Stimulated activated CD4-positive, alpha-beta T cell treated with anti-CD3 and anti-CD28 coated beads, Interleukin-15, amount 100 ng/mL, for 24 hours (primary cell): ENCODE data around the gene TNPO3.
"Not testable (repeated sequence)": the region's sequence is repeated elsewhere in the genome, so short reads cannot be mapped to it uniquely, and the experiment has no call there.

Experiments used
- DNase-seq: peaks from one replicate; pipeline ENCODE4 v3.0.0-alpha.2; 2020

TNPO3 gene

GRCh38 chr7:129013048-129013724 is 41.7 kb downstream of the TNPO3 start:
- no peak for DNase-seq

DNA sequence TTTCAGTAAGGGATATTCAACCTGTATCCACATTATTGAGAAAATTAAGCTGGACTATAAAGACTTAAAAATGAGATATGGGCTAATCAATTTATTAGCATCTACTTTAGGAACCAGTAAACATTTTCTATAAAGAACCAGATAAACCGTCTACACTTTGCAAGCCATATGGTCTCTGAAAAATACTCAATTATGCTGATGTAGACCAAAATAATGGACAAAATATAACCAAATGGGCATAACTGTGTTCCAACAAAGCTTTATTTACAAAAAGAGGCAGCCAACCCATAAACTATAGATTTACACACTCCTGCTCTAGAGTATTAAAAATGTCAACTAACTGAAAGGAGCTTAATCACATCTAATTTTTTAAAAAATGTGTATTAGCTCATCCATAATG is 42.3 kb downstream of the TNPO3 start:
- DNase-seq: no peak

GRCh38 chr7:129010075-129010474 is 44.8 kb downstream of the TNPO3 start:
- no peak for DNase-seq

DNA sequence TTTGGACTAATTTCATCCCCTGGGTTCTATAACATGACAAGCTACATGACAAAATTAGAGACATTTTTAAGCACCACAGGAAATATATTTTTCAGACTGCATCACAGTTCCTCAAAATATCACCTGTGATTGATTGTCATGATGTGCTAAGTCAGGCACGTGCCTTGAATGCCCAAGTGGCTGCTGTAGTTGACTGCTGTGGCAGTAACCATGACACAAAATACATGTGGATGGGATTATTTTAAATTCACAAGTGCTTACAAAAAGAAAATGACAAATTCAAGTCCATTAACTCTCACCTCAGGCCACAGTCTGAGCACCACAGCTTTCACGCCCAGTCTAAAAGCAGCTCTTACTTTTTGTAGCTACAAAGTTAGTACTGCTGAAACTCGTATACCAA is 45.5 kb downstream of the TNPO3 start:
- DNase-seq: no peak

DNA sequence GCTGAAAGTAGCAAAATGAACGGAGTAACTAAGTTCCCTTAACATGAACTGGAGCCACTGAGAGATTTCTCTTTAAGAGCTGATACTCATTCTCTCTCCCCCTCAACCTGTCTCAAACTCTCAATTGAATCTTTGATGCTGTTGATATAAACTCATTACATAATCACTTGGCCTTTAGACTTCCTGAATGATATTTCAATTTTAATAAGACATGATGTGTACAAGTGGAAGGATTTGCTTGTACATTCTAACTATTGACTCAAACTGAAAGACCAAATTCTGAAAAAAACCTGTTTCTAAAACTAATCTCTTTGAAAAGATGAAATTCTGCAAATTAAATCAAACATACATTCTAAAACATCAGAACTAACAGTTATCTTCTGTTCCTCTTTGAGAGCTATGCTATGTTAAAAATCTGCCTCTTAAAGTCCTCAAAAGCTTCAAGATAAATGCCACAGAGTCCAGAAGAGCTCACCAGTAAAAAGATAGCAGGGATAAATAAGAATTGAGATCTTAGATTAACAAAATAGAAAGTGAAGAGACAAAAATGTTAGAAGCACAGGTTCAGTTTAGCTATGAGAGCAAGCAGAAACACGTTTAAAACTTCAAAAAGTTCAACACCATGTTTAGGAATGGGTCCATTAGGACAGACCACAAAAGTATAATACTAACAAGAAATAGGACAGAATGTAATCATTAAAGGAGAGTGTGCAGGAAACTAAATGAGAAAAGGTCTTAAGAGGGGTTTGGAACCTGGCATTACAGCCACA is 46.1 kb downstream of the TNPO3 start:
- DNase-seq: no peak

GRCh38 chr7:129007572-129007971 is 47.3 kb downstream of the TNPO3 start:
- DNase-seq: no peak

DNA sequence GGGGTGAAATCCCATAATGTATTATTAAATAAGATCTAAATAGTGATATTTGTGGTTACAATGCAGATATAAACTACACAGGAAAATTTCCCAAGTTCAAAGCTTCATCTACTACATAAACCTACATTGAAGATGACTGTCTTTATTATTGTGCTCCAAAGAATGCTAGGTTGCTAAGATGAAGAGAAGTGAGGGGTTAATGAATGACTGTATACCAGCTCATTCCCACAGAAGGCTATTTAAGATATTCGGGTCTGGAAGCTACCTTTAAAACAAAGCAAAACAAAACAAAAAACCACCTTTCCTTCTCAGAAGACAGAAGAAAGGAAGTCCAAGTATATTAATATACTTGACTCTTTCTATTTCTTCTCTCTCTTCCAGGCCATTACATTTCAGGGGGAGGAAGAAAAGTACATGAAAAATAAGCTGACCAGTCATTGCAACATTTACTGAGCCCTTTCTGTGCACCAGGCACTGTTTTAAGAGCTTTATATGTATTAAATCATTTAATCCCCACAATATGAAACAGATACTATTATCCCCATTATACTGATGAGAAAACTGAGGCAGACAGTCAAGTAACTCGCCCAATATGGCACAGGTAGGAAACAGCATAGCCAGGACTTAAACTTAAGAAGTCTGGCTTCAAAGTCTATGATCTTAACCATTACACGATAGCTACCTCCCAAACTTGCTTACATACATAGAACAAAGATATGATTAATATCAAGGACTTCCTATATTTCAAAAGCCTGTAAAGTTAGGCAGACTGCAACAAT is 48.1 kb downstream of the TNPO3 start:
- DNase-seq: no peak

- no peak for DNase-seq
Observed at GRCh38 chr7:129005186-129005585, 49.7 kb downstream of the TNPO3 start.

- no peak for DNase-seq
Observed at GRCh38 chr7:128997181-128997580, 57.7 kb downstream of the TNPO3 start.

DNA sequence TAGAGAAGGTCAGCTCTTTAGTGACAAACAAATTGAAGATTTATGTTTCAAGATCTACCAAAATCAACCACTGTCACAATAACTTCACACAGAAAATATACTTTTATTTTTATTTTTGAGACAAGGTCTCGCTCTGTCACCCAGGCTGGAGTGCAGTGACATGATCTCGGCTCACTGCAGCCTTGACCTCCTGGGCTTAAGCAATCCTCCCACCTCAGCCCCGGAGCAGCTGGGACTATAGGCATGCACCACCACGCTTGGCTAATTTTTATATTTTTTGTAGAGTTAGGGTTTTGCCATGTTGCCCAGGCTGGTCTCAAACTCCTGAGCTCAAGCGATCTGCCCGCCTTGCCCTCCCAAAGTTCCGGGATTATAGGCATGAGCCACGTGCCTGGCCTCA is 60.4 kb downstream of the TNPO3 start:
- DNase-seq: not testable (repeated sequence)

DNA sequence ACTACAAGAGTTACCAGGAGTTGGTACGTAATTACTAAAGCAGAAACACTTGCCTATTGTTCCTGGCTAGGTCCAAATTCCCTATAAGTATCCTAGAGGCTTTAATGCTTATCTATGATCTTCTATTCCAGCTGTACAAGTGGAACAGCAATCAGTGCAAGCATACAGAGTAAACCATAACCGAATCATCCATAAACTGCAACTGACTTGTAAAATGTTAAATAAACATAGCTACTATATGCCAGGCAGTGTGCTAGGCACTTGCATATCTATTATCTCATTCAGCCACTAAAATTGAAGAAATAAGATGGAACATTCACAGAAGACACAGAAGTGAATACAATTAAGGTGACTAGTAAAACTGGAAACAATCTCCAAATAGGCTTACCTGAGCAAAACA is 61.5 kb downstream of the TNPO3 start:
- DNase-seq: no peak

DNA sequence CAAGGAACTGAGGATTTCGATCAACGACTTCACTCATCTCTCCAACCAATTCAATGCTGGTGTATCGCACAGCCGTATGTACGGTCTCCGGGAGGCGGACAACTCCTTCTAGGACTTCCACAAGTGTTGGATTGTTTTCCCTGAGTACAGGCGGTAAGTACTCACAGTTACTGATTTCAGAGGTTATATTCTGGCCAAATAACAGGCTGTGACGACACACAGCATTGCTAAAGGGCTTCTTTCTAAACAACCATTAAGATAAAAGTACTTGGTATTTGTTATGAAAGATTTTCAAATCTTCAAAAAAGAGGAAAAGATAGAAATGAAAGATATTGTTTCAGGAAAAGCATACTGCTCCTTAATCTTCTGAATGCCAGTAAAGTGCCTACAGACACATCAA is 65.0 kb downstream of the TNPO3 start:
- DNase-seq: no peak

DNA sequence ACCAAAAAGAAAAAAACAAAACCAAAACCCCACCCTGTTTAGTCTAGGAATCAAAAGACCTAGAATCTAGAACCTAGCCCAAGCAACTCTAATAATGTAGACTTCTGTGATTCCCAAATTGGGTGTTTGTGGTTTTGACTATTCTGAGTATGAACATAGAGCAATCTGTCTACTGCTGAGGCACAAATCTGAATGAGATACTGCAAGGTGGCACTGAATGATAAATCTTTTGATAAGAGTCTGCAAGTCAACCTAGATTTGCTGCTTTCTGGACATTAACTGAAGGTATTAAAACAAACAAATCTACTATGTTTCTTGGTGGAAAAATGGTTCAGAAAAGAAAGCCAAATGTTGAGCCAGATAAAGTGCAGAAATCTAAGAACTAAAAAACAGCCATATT is 66.5 kb downstream of the TNPO3 start:
- no peak for DNase-seq

GRCh38 chr7:128986609-128987008 is 68.3 kb downstream of the TNPO3 start:
- DNase-seq: no peak

DNA sequence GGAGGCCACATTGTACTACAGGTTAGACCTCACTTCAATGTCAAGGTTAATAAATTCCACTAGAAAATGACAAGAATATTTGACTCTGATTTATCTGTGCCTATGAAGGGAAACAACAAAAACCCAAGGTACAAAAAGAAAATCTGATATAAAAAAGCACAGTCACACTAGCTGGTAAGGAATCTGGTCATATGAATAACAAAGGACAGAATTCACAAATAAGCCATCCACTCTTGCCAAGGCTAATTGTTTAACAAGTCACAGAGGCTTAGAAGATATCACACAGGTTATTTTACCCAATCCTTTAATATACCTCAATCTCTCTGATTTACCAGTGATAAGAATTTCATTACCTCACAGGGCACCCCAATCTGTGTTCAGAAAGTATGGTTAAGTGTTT is 69.3 kb downstream of the TNPO3 start:
- no peak for DNase-seq

- no peak for DNase-seq
Observed at GRCh38 chr7:128982105-128982504, 72.8 kb downstream of the TNPO3 start.

- no peak for DNase-seq
Observed at GRCh38 chr7:128974241-128974934, 80.5 kb downstream of the TNPO3 start.

DNA sequence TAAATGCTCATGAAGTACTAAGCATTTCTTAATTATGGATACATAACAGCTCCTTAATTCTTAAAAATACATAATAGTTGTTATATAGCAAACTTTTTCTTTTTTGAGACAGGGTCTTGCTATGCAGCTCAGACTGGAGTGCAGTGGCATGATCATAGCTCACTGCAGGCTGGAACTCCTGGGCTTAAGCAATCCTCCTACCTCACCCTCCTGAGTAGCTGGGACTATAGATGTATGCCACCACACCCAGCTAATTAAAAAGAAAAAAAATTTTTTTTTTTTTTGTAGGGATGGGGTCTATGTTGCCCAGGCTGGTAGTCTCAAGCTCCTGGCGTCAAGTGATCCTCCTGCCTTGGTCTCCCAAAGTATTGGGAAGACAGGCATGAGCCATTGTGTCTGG is 86.3 kb downstream of the TNPO3 start:
- DNase-seq: no peak

DNA sequence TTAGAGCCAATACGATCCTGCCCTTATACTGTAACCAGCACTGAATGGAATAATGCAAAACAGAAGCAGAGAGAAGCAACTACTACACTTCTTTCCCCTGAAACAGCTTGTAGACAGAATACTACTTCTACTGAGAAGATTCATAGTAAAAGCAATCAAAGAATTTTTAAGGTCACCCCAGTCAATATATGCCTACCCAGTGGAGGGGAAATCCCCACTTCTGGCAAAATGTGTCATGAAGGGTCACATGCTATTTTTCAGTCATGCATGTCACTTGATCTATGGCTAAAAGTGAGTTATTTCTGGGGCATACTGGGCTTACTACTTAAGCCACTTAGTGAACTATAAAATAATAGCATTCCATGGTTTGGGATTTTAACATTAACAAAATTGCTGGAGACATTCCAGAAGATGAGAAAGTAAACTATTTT is 91.6 kb downstream of the TNPO3 start:
- DNase-seq: peak; percentile 58

GRCh38 chr7:128962899-128963298 is 92.0 kb downstream of the TNPO3 start:
- DNase-seq: no peak

- DNase-seq: no peak
Observed at GRCh38 chr7:128961030-128961659, 93.8 kb downstream of the TNPO3 start.

DNA sequence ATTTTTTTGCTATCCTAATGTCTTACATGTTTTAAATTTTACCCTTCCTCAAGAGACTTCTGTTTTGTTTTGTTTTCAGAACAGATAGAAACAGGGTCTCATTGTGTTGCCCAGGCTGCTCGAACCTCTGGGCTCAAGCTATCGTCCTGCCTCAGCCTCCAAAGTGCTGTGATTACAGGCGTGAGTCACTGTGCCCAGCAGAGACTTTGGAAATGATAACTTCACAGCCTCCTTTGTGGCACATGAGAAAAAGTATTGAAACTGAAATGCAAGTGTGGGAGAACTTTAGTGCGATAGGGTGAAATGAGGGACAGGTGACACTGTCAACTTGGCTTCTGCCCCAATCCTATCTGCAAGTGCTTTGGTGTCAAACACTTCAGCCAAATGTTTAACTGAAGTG is 95.6 kb downstream of the TNPO3 start:
- DNase-seq: peak; percentile 30

- DNase-seq: no peak
Observed at GRCh38 chr7:128955981-128956380, 98.9 kb downstream of the TNPO3 start.
